Adrenal gland (tissue), 12 donors: Measurements from ENCODE around the gene SRC. TPM values are rescaled to one million over a fixed set of nuclear protein-coding genes. Genes with fewer than 3 reads are reported as not detected.
A peak's percentile ranks its signal among the peaks of the same experiment; 100 is the strongest.

ENCODE experiments used
- DNase-seq, 7 donors: peaks; one replicate each; pipeline ENCODE4 v3.0.0-alpha.2; 2019 to 2020
- H3K27ac ChIP-seq, 5 donors: fragments of 200-600 bp; sonication (generic) in 4 of 5; 1 replicate in 3 of 5; 2 replicates in 2 of 5; pipeline versions ENCODE4 v1.5.1 to v1.8.0; 2016 to 2020; ENCODE audit warnings: mild to moderate bottlenecking in 1 of 5
- H3K27me3 ChIP-seq: fragments of 200-600 bp; 2 replicates; pipeline ENCODE4 v1.8.0; 2021
- H3K36me3 ChIP-seq, 2 donors: fragments of 200-600 bp; replicated peaks in 1 of 2; 1 replicate in 1 of 2; 2 replicates in 1 of 2; pipeline versions ENCODE4 v1.5.1 to v1.8.0; 2018 to 2022
- H3K4me1 ChIP-seq, 2 donors: fragments of 200-600 bp; replicated peaks in 1 of 2; 1 replicate in 1 of 2; 2 replicates in 1 of 2; pipeline versions ENCODE4 v1.5.1 to v1.8.0; 2018 to 2021
- H3K4me3 ChIP-seq, 4 donors: fragments of 200-600 bp; sonication (generic) in 3 of 4; one replicate each; pipeline ENCODE4 v1.5.1; 2016 to 2018
- H3K9me3 ChIP-seq, 3 donors: fragments of 200-600 bp; sonication (generic) in 1 of 3; replicated peaks in 1 of 3; 1 replicate in 2 of 3; 2 replicates in 1 of 3; pipeline versions ENCODE4 v1.5.1 to v1.8.0; 2016 to 2021
- POLR2A ChIP-seq, 2 donors: fragments of 450-650 bp; IDR thresholded peaks; one replicate each; pipeline ENCODE4 v1.6.1; 2017; ENCODE audit warnings: antibody characterized with exemption in 2 of 2, mild to moderate bottlenecking in 2 of 2, moderate library complexity in 1 of 2
- WGBS, 4 donors: extraction: QIAGEN DNeasy Blood & Tissue Kit in 2 of 4; methylation state at CpG; one replicate each; pipeline versions ENCODE4 v1.1.5 to v1.1.7; 2013 to 2017; 5-methylcytosine and 5-hydroxymethylcytosine counted together
- intact Hi-C, 2 donors: fragments of 100-400 bp; cut with DNase I; formaldehyde crosslinking; loops; one replicate each; pipeline versions ENCODE4 v1.14.1 to v1.15.0; 2022 to 2023
- polyA plus RNA-seq, 3 donors: library from polyadenylated mRNA; stranded (reverse); fragments of 200-250 nt in 2 of 3; fragments of 350-450 nt in 1 of 3; fragmentation: Illumina TruSeq in 1 of 3; extraction: RNeasy Lipid Tissue Mini Kit (QIAGEN cat#74804) in 1 of 3; gene quantifications; one replicate each; pipeline ENCODE4 v1.2.3, GENCODE V29; 2013 to 2014
- total RNA-seq, 9 donors: library from RNA; depleted of rRNA in 4 of 9; stranded (reverse); fragments of >200 nt in 4 of 9; fragments of 120-200 nt in 1 of 9; fragmentation: NEBNext Ultra II Directional in 1 of 9; extraction: Animal tissue kit (Norgen Biotek cat#: 25700) in 1 of 9; gene quantifications; one replicate each; pipeline versions ENCODE4 v1.1.0 to v1.2.4, GENCODE V29; 2013 to 2023
- TF ChIP-seq, protein P1 (sequence below), 6 experiments: fragments of 450-650 bp in 4 of 6; fragments of 200-600 bp in 2 of 6; sonication (generic) in 1 of 6; IDR thresholded peaks; 1 replicate in 5 of 6; 2 replicates in 1 of 6; pipeline versions ENCODE4 v1.5.1 to v1.8.0; 2016 to 2021; ENCODE audit warnings: antibody characterized with exemption in 6 of 6, mild to moderate bottlenecking in 2 of 6, moderate library complexity in 1 of 6
- donor health status: healthy with polysubstance abuse.
- donor health status: Bipolar disorder and iron deficiency.
- donor health status: DM: yes; HTN: yes; CAD: no.
- donor health status: DM: no; HTN: no; CAD: no.
- donor health status: DM: no; HTN: no; CAD: no.
- donor health status: DM: yes; HTN: yes; CAD: no.

Gene SRC
- total and polyA plus RNA-seq, 12 donors = 10.6 to 83.0 (median 52.7) TPM

DNA sequence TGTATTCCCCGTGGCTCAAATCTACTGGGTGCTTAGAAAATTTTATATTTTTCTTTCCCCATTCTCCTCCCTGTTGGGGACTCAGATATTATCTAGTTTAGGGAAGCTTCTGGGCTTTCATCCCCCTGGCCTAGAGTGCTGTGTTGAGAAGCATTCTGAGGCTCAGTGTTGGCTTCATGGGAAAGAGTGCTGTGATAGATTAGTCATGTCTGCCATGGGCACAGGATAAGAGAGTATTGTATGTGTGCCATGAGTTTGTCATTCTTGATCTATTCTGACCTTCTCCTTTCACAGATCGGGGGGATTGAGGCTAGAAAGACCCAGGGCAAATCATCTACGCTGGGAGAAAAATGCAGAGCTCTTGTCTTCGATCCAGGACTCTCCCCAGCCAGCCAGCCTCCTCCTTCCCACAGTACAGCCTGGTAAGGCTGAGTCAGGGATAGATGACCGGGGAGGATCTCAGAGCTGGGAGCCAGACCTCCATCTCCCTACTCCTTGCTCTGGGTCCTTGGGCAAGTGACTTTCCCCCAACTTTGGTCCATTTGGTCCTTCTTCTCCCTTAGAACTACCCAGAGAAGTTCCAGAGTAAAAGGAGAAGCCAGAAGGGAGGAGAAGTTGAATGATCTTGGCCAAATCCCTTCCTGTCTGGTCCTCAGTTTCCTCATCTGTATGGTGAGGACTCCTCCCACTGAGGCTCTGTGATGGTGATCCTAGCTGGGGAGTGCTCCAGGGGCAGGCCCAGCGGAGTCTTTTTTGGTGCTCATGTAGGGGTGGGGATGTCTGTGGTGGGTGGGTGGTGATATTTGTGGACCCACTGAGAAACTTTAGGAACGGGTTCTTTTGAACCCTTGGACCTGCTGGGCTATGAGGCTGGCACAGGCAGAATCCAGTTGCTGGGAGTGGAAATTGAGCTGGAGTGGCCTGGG, 5.0 kb downstream of the SRC start:
- peak in 3 of 7 donors; percentile 17 to 54 (median 43) for DNase-seq
- H3K36me3 ChIP-seq = no peaks in the 10 kb centered on the region
- H3K4me3 ChIP-seq = no peak overlapping the region
- peak overlapping the region in 3 of 5 donors; percentile 71 to 88 (median 84) for H3K27ac ChIP-seq
- H3K9me3 ChIP-seq = no peaks in the 10 kb centered on the region
- peaks cover 42 to 81% of the 10 kb centered on the region in 2 donors for H3K4me1 ChIP-seq
- intact Hi-C loops = loop anchor here in 1 of 2 donors (5.0 kb wide), 1 partner anchor 36 kb away; no protein-coding TSS in a partner anchor
- H3K27me3 ChIP-seq = no peaks in the 10 kb centered on the region
- WGBS, 4 donors = 42 to 67% (median 63%) methylated on average over 7 of the region's 7 CpGs
- TF ChIP-seq, protein P1, sequence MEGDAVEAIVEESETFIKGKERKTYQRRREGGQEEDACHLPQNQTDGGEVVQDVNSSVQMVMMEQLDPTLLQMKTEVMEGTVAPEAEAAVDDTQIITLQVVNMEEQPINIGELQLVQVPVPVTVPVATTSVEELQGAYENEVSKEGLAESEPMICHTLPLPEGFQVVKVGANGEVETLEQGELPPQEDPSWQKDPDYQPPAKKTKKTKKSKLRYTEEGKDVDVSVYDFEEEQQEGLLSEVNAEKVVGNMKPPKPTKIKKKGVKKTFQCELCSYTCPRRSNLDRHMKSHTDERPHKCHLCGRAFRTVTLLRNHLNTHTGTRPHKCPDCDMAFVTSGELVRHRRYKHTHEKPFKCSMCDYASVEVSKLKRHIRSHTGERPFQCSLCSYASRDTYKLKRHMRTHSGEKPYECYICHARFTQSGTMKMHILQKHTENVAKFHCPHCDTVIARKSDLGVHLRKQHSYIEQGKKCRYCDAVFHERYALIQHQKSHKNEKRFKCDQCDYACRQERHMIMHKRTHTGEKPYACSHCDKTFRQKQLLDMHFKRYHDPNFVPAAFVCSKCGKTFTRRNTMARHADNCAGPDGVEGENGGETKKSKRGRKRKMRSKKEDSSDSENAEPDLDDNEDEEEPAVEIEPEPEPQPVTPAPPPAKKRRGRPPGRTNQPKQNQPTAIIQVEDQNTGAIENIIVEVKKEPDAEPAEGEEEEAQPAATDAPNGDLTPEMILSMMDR (IDR thresholded peaks at IDR 0.05) = no peak
- no peak for TF ChIP-seq POLR2A (IDR thresholded peaks at IDR 0.05)

DNA sequence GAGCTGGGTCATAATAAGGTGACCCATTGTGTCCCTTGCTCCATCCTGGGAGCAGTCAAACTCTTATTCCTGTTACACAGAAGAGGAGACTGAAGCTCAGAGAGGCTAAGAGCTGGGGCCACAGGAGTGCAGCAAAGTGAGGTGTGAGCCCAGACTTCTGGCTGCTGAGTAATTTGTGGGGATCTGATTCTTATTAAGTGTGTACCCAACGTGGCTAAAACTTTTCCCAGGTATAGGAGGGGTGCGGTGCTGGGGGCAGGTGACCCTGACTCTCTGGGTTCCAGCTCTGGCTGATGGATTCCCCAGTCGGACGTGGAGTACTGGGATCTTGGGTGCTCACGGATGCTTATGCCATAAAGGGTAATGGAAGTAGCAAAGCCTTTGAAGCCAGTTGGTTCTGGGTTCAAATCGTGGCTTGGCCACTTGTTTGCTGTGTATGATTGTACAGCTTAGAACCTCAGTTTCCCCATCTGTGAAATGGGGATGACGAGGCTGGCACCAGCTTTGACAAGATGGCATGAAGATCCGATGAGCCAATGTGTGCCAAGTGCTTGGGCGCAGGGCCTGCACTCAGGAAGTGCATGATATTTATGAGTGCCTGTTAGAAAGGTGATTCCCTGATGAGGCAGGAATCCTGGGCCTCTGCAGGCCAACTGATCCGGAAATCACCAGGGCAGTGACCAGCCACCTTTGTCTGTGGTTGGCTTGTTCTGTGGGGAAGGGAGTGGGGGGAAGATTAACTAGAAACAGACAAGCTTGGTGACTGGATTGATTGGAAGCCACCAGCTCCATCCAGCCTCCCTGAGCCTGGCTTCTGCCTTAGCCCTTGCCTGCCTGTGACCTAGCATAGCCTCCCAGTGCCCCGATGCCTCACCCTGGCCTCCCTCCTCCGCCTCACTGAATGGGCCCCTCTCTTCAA, 6.0 kb downstream of the SRC start:
- Histone ChIP-seq H3K36me3 (no peaks in the 10 kb centered on the region), H3K9me3 (no peaks in the 10 kb centered on the region), H3K4me3 (no peak overlapping the region), H3K4me1 (peaks cover 50 to 86% of the 10 kb centered on the region in 2 donors), H3K27ac (peak overlapping the region in 2 of 5 donors; percentile 84 to 88), H3K27me3 (no peaks in the 10 kb centered on the region)
- intact Hi-C loops = loop anchor here in 1 of 2 donors (5.0 kb wide), 1 partner anchor 35 kb away; no protein-coding TSS in a partner anchor
- WGBS, 4 donors = 66 to 81% (median 73%) methylated on average over 11 to 12 of the region's 12 CpGs
- TF ChIP-seq POLR2A (IDR thresholded peaks at IDR 0.05) = no peak
- TF ChIP-seq, protein P1 (IDR thresholded peaks at IDR 0.05) = no peak
- peak in 3 of 7 donors; percentile 6 to 33 (median 17) for DNase-seq

DNA sequence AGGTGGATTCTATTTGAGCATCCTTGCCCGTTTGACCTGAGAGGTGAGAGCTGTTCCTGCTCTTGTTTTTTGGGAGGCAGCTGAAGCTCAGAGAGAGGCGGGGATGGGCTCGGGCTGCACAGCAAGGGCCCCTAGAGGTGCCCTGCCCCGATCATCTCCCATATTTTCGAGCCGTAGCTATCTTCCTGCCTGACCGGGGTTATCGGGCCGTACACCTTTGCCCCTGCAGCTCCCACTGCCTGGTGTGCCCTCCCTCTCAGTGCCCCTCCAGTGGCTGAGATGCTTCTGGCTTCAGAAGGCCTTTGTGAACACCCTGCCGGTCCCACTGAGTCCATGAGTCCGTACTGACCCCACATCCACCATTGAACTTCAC, 6.7 kb downstream of the SRC start:
- Histone ChIP-seq H3K27me3 (no peaks in the 10 kb centered on the region), H3K4me3 (no peak overlapping the region), H3K27ac (peak overlapping the region in 1 of 5 donors; percentile 8), H3K4me1 (peaks cover 50 to 86% of the 10 kb centered on the region in 2 donors), H3K36me3 (no peaks in the 10 kb centered on the region), H3K9me3 (no peaks in the 10 kb centered on the region)
- DNase-seq = peak in 3 of 7 donors; percentile 6 to 16 (median 12)
- 78 to 90% (median 86%) methylated on average over 11 of the region's 11 CpGs for WGBS, 4 donors
- intact Hi-C loops = loop anchor here in 1 of 2 donors (5.0 kb wide), 1 partner anchor 35 kb away; no protein-coding TSS in a partner anchor
- TF ChIP-seq, protein P1 (IDR thresholded peaks at IDR 0.05) = no peak
- no peak for TF ChIP-seq POLR2A (IDR thresholded peaks at IDR 0.05)
